H1 (cell line): ENCODE results near the gene S100A11. TPM values are rescaled to one million over a fixed set of nuclear protein-coding genes. Genes with fewer than 3 reads are reported as not detected.

Source experiments
- CTCF ChIA-PET: fragments of 300-600 bp; sonication (Branson Sonifier 250); formaldehyde crosslinking; loops from one replicate; lab custom pipeline; 2021; ENCODE audit not compliant: partially characterized antibody; lab: Charles Lee
- POLR2A ChIA-PET: fragments of 300-600 bp; sonication (Branson Sonifier 250); formaldehyde crosslinking; loops from one replicate; lab custom pipeline; 2021; ENCODE audit warnings: inconsistent platforms; ENCODE audit not compliant: partially characterized antibody; lab: Charles Lee
- DNase-seq, 2 experiments: peaks; one replicate each; pipeline versions ENCODE4 v3.0.0 to v3.0.0-alpha.2; 2010 to 2022; ENCODE audit warnings: low spot score in 2 of 2, low read depth in 1 of 2, mixed read lengths in 1 of 2
- FAIRE-seq: peaks from 2 replicates; lab custom pipeline; 2011; peaks lifted over from hg19 to GRCh38; lab: Jason Lieb, UNC
- H2AFZ ChIP-seq: 2 replicates; pipeline ENCODE4 v1.8.1; 2012; ENCODE audit warnings: low read length, inconsistent platforms
- H2AK5ac ChIP-seq: 2 replicates; pipeline ENCODE4 v1.6.1; 2013; ENCODE audit warnings: low read depth, low read length
- H2BK120ac ChIP-seq: replicated peaks from 2 replicates; pipeline ENCODE3; 2013; ENCODE audit warnings: low read depth, low read length, inconsistent platforms
- H2BK12ac ChIP-seq: 2 replicates; pipeline ENCODE4 v1.6.1; 2013; ENCODE audit warnings: low read depth, low read length
- H2BK15ac ChIP-seq: 2 replicates; pipeline ENCODE4 v1.6.1; 2013; ENCODE audit warnings: low read length
- H2BK20ac ChIP-seq: 2 replicates; pipeline ENCODE4 v1.6.1; 2013; ENCODE audit warnings: low read length
- H2BK5ac ChIP-seq: 2 replicates; pipeline ENCODE4 v1.6.1; 2013; ENCODE audit warnings: low read depth, low read length
- H3K14ac ChIP-seq: 2 replicates; pipeline ENCODE4 v1.6.1; 2013; ENCODE audit warnings: inconsistent platforms; ENCODE audit not compliant: insufficient read length
- H3K18ac ChIP-seq: 2 replicates; pipeline ENCODE4 v1.6.1; 2013; ENCODE audit warnings: low read length; ENCODE audit errors: extremely low read depth
- H3K23ac ChIP-seq: 2 replicates; pipeline ENCODE4 v1.6.1; 2013; ENCODE audit warnings: inconsistent platforms; ENCODE audit not compliant: insufficient read length
- H3K23me2 ChIP-seq: 2 replicates; pipeline ENCODE4 v1.6.1; 2013; ENCODE audit warnings: low read depth, low read length
- H3K27ac ChIP-seq: 2 replicates; pipeline ENCODE4 v1.6.1; 2011; ENCODE audit warnings: low read depth, low read length, inconsistent platforms
- H3K27me3 ChIP-seq, 4 experiments: replicated peaks in 1 of 4; 1 replicate in 1 of 4; 2 replicates in 3 of 4; pipeline versions ENCODE4 v1.6.1 to v1.8.1; 2011 to 2013; ENCODE audit warnings: low read length in 3 of 4, mild to moderate bottlenecking in 3 of 4, inconsistent platforms in 2 of 4, mixed read lengths in 2 of 4, moderate library complexity in 1 of 4; ENCODE audit not compliant: control insufficient read depth in 3 of 4, insufficient read depth in 3 of 4; ENCODE audit errors: extremely low read depth in 1 of 4
- H3K36me3 ChIP-seq, 4 experiments: 2 replicates each; pipeline versions ENCODE4 v1.6.1 to v1.8.1; 2011 to 2013; ENCODE audit warnings: mild to moderate bottlenecking in 4 of 4, low read length in 3 of 4, moderate library complexity in 2 of 4, control low read depth in 1 of 4, inconsistent platforms in 1 of 4; ENCODE audit not compliant: insufficient read depth in 4 of 4, control insufficient read depth in 2 of 4
- H3K4ac ChIP-seq: replicated peaks from 2 replicates; pipeline ENCODE3; 2013; ENCODE audit warnings: low read length, low read depth, mixed read lengths, inconsistent platforms; ENCODE audit not compliant: insufficient read length
- H3K4me1 ChIP-seq, 4 experiments: replicated peaks in 1 of 4; 1 replicate in 1 of 4; 2 replicates in 3 of 4; pipeline versions ENCODE4 v1.6.1 to v1.8.1; 2011 to 2013; ENCODE audit warnings: low read length in 3 of 4, inconsistent platforms in 2 of 4, mixed read lengths in 1 of 4; ENCODE audit not compliant: insufficient read depth in 4 of 4, control insufficient read depth in 3 of 4
- H3K4me2 ChIP-seq, 2 experiments: 2 replicates each; pipeline versions ENCODE4 v1.6.1 to v1.8.1; 2011 to 2013; ENCODE audit warnings: low read depth in 2 of 2, low read length in 2 of 2, control low read depth in 1 of 2, inconsistent platforms in 1 of 2, mild to moderate bottlenecking in 1 of 2; ENCODE audit not compliant: insufficient read depth in 1 of 2
- H3K4me3 ChIP-seq, 4 experiments: fragments of 200-600, 300-600 bp in 1 of 4; sonication (generic), shearing (Covaris generic), sonication (Bioruptor Twin) in 1 of 4; 2 replicates each; pipeline versions ENCODE4 v1.5.1 to v1.8.1; 2011 to 2016; ENCODE audit warnings: low read length in 4 of 4, low read depth in 3 of 4, control low read depth in 2 of 4, inconsistent platforms in 2 of 4, mild to moderate bottlenecking in 2 of 4, mixed read lengths in 1 of 4, moderate library complexity in 1 of 4; ENCODE audit not compliant: insufficient read depth in 2 of 4; ENCODE audit errors: extremely low read depth in 1 of 4
- H3K56ac ChIP-seq: replicated peaks from 2 replicates; pipeline ENCODE3; 2013; ENCODE audit warnings: low read depth, mild to moderate bottlenecking, mixed read lengths, low read length, inconsistent platforms; ENCODE audit not compliant: insufficient read length
- H3K79me1 ChIP-seq: 2 replicates; pipeline ENCODE4 v1.6.1; 2013; ENCODE audit warnings: low read depth, low read length, control low read depth
- H3K79me2 ChIP-seq, 2 experiments: 2 replicates each; pipeline versions ENCODE4 v1.6.1 to v1.8.1; 2012 to 2013; ENCODE audit warnings: low read length in 2 of 2, mild to moderate bottlenecking in 2 of 2, inconsistent platforms in 1 of 2; ENCODE audit not compliant: insufficient read depth in 2 of 2, control insufficient read depth in 1 of 2
- H3K9ac ChIP-seq, 4 experiments: replicated peaks in 1 of 4; 1 replicate in 1 of 4; 2 replicates in 3 of 4; pipeline versions ENCODE4 v1.6.1 to v1.8.1; 2011 to 2013; ENCODE audit warnings: low read depth in 3 of 4, low read length in 3 of 4, control low read depth in 2 of 4, mild to moderate bottlenecking in 2 of 4, moderate library complexity in 2 of 4, inconsistent platforms in 1 of 4; ENCODE audit errors: extremely low read depth in 1 of 4
- H3K9me3 ChIP-seq, 2 experiments: 2 replicates each; pipeline versions ENCODE4 v1.6.1 to v1.8.1; 2012 to 2013; ENCODE audit warnings: mild to moderate bottlenecking in 2 of 2, moderate library complexity in 2 of 2, control low read depth in 1 of 2, inconsistent platforms in 1 of 2, low read depth in 1 of 2, low read length in 1 of 2, mixed read lengths in 1 of 2; ENCODE audit not compliant: insufficient read depth in 2 of 2
- H4K20me1 ChIP-seq, 2 experiments: replicated peaks in 1 of 2; 2 replicates each; pipeline versions ENCODE3 to v1.8.1; 2011 to 2013; ENCODE audit warnings: inconsistent platforms in 2 of 2, low read length in 2 of 2, mild to moderate bottlenecking in 1 of 2; ENCODE audit not compliant: insufficient read depth in 2 of 2, control insufficient read depth in 1 of 2
- H4K5ac ChIP-seq: 2 replicates; pipeline ENCODE4 v1.6.1; 2013; ENCODE audit warnings: low read length, low read depth, mixed read lengths, inconsistent platforms; ENCODE audit not compliant: insufficient read length
- H4K8ac ChIP-seq: 2 replicates; pipeline ENCODE4 v1.8.0; 2013; ENCODE audit warnings: mild to moderate bottlenecking, moderate library complexity, low read length, inconsistent platforms; ENCODE audit not compliant: insufficient read depth; ENCODE audit errors: extremely low read depth
- H4K91ac ChIP-seq: replicated peaks from 2 replicates; pipeline ENCODE3; 2013; ENCODE audit warnings: low read length, mixed read lengths, inconsistent platforms; ENCODE audit not compliant: insufficient read length
- EP300 ChIP-seq, 2 experiments: IDR thresholded peaks; 1 replicate in 1 of 2; 2 replicates in 1 of 2; pipeline ENCODE4 v1.6.1; 2011 to 2012; ENCODE audit warnings: low read depth in 2 of 2, low read length in 2 of 2, mild to moderate bottlenecking in 2 of 2, borderline replicate concordance in 1 of 2, inconsistent platforms in 1 of 2, moderate library complexity in 1 of 2
- KDM4A ChIP-seq: IDR thresholded peaks from one replicate; pipeline ENCODE4 v1.7.1; 2012; ENCODE audit warnings: low read depth, mild to moderate bottlenecking, moderate library complexity, low read length, inconsistent platforms; ENCODE audit not compliant: severe bottlenecking
- MAX ChIP-seq: IDR thresholded peaks from 2 replicates; pipeline ENCODE4 v1.6.1; 2012; ENCODE audit warnings: inconsistent platforms
- POLR2AphosphoS5 ChIP-seq: IDR thresholded peaks from 2 replicates; pipeline ENCODE4 v1.6.1; 2011; ENCODE audit warnings: low read depth, low read length
- POU5F1 ChIP-seq: IDR thresholded peaks from 2 replicates; pipeline ENCODE4 v1.6.1; 2011; ENCODE audit warnings: low read depth, mild to moderate bottlenecking, low read length, moderate library complexity
- SIN3A ChIP-seq, 2 experiments: IDR thresholded peaks in 1 of 2; conservative IDR thresholded peaks in 1 of 2; 2 replicates each; pipeline ENCODE4 v1.6.1; 2011 to 2012; ENCODE audit warnings: low read length in 2 of 2, improper control_type of control experiment in 1 of 2, low read depth in 1 of 2, mild to moderate bottlenecking in 1 of 2
- SIRT6 ChIP-seq: IDR thresholded peaks from one replicate; pipeline ENCODE4 v1.7.1; 2012; ENCODE audit warnings: low read length, inconsistent platforms
- SRF ChIP-seq: IDR thresholded peaks from 2 replicates; pipeline ENCODE4 v1.6.1; 2011; ENCODE audit warnings: mild to moderate bottlenecking, low read depth, low read length, moderate library complexity
- SUZ12 ChIP-seq: fragments of 200-600 bp; sonication (generic); IDR thresholded peaks from 2 replicates; pipeline ENCODE4 v1.6.1; 2012; ENCODE audit warnings: mild to moderate bottlenecking, inconsistent platforms, low read length, moderate library complexity, mixed read lengths
- TAF7 ChIP-seq: optimal IDR thresholded peaks from 2 replicates; pipeline ENCODE3; 2011; ENCODE audit warnings: low read depth, mild to moderate bottlenecking, inconsistent platforms, low read length, moderate library complexity, borderline replicate concordance
- WGBS, 2 experiments: shearing (Covaris generic) in 1 of 2; methylation state at CpG; one replicate each; pipeline versions ENCODE4 v1.1.6 to v1.1.7; 2013 to 2015; ENCODE audit warnings: low lambda C conversion rate in 2 of 2, mixed read lengths in 2 of 2, inconsistent platforms in 1 of 2, low coverage in 1 of 2, missing lambda C conversion rate in 1 of 2; ENCODE audit not compliant: insufficient replicate concordance in 2 of 2, insufficient coverage in 1 of 2, insufficient read length in 1 of 2; ENCODE audit errors: extremely low coverage in 1 of 2, missing lambda C conversion rate in 1 of 2; 5-methylcytosine and 5-hydroxymethylcytosine counted together
- polyA plus RNA-seq, 7 experiments: library from polyadenylated mRNA; depleted of rRNA in 3 of 7; stranded (reverse) in 5 of 7; unstranded in 2 of 7; fragments of >200 nt in 5 of 7; fragments of 200-250 nt in 2 of 7; gene quantifications; 1 replicate in 5 of 7; 2 replicates in 1 of 7; 4 replicates in 1 of 7; pipeline versions ENCODE4 v1.2.1 to v1.2.3, GENCODE V29; 2011 to 2013; ENCODE audit warnings: missing spikeins in 2 of 7, mixed read lengths in 2 of 7
- total RNA-seq: library from RNA; stranded (reverse); fragmentation: NEBNext Ultra II Directional; extraction: Animal tissue kit (Norgen Biotek cat#: 25700); gene quantifications from 2 replicates; pipeline ENCODE4 v1.2.1, GENCODE V29; 2021
- TF ChIP-seq, protein P1 (sequence below): IDR thresholded peaks from 2 replicates; pipeline ENCODE4 v1.6.1; 2011; ENCODE audit warnings: low read length, improper control_type of control experiment

S100A11 gene
- total and polyA plus RNA-seq, 2 of the 8 experiments (the other 6 are each of a cell fraction or from before 2014, with no cell fraction given), result 120 to 343 TPM

GRCh38 chr1:152049291-152050083 is 12.7 kb upstream of the S100A11 start:
- H4K5ac ChIP-seq, result no peak overlapping the region
- WGBS, 2 experiments, result 90% methylated on average over 8 of the region's 8 CpGs; no CpG with 5 or more reads in 1 of the 2 experiments
- ChIA-PET CTCF (interaction anchor here (0.6 to 3.1 kb wide), 7 partner anchors 48 to 409 kb away, joined by 3 to 11 read pairs (median 4); no protein-coding TSS in a partner anchor), POLR2A (no interaction called here)
- H2BK12ac ChIP-seq, result no peak overlapping the region
- FAIRE-seq, result no peak
- H3K23ac ChIP-seq, result no peak overlapping the region
- H3K36me3 ChIP-seq, result no peaks in the 10 kb centered on the region
- DNase-seq, result no peak
- H3K4me2 ChIP-seq, result no peak overlapping the region
- H3K4me3 ChIP-seq, result no peak overlapping the region
- H3K79me2 ChIP-seq, result no peaks in the 10 kb centered on the region
- no peak overlapping the region for H3K14ac ChIP-seq
- H2BK5ac ChIP-seq, result no peak overlapping the region
- H3K23me2 ChIP-seq, result no peaks in the 10 kb centered on the region; the same call in 1 of the 2 replicates
- H3K9ac ChIP-seq, result no peak overlapping the region
- no peak overlapping the region for H3K56ac ChIP-seq
- no peak overlapping the region for H3K4ac ChIP-seq
- H2AFZ ChIP-seq, result no peak overlapping the region
- no peak overlapping the region for H2BK15ac ChIP-seq
- H2AK5ac ChIP-seq, result no peak overlapping the region
- no peak overlapping the region for H3K27ac ChIP-seq
- H3K4me1 ChIP-seq, result peaks cover 12 to 16% (median 14%) of the 10 kb centered on the region in 4 experiments; a peak in 5 of 7 replicates
- no peak overlapping the region for H2BK20ac ChIP-seq
- H4K8ac ChIP-seq, result no peak overlapping the region
- H2BK120ac ChIP-seq, result no peak overlapping the region
- no peaks in the 10 kb centered on the region for H4K20me1 ChIP-seq
- no peaks in the 10 kb centered on the region for H3K79me1 ChIP-seq
- no peaks in the 10 kb centered on the region for H3K9me3 ChIP-seq
- no peaks in the 10 kb centered on the region; a peak in 1 of 7 replicates for H3K27me3 ChIP-seq
- no peak overlapping the region for H3K18ac ChIP-seq
- no peak overlapping the region for H4K91ac ChIP-seq
- TF ChIP-seq KDM4A, result no peak
- TF ChIP-seq MAX, result no peak
- no peak for TF ChIP-seq POLR2AphosphoS5
- TF ChIP-seq POU5F1, result no peak
- no peak for TF ChIP-seq SRF
- TF ChIP-seq SIN3A (conservative IDR thresholded peaks at IDR 0.05 in 1 of 2, IDR thresholded peaks at IDR 0.05 in 1 of 2; ENCODE audit: low read depth in 1 of 2, low read length in 2 of 2), result no peak
- TF ChIP-seq, protein P1, sequence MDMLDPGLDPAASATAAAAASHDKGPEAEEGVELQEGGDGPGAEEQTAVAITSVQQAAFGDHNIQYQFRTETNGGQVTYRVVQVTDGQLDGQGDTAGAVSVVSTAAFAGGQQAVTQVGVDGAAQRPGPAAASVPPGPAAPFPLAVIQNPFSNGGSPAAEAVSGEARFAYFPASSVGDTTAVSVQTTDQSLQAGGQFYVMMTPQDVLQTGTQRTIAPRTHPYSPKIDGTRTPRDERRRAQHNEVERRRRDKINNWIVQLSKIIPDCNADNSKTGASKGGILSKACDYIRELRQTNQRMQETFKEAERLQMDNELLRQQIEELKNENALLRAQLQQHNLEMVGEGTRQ, result no peak
- no peak for TF ChIP-seq SUZ12
- TF ChIP-seq EP300 (IDR thresholded peaks at IDR 0.05; ENCODE audit: borderline replicate concordance in 1 of 2, low read depth in 2 of 2, low read length in 2 of 2), result no peak
- TF ChIP-seq TAF7, result no peak
- no peak for TF ChIP-seq SIRT6
